HEK293T (cell line): ENCODE measurements around the gene VTCN1.

Experiments
- ARNT ChIP-seq: fragments of 450-650 bp; IDR thresholded peaks from 2 replicates; pipeline ENCODE4 v1.6.1; 2017; ENCODE audit warnings: mild to moderate bottlenecking
- BHLHE40 ChIP-seq: fragments of 450-650 bp; IDR thresholded peaks from 2 replicates; pipeline ENCODE4 v1.6.1; 2016; ENCODE audit warnings: mild to moderate bottlenecking, moderate library complexity, borderline replicate concordance
- CTBP1 ChIP-seq: fragments of 450-650 bp; IDR thresholded peaks from 2 replicates; pipeline ENCODE4 v1.6.1; 2016; ENCODE audit warnings: borderline replicate concordance
- ELF4 ChIP-seq: fragments of 450-650 bp; IDR thresholded peaks from 2 replicates; pipeline ENCODE4 v1.6.1; 2017; ENCODE audit warnings: antibody characterized with exemption
- FOXA1 ChIP-seq: fragments of 450-650 bp; IDR thresholded peaks from 2 replicates; pipeline ENCODE4 v1.6.1; 2016; ENCODE audit warnings: mild to moderate bottlenecking
- FOXK2 ChIP-seq: fragments of 450-650 bp; IDR thresholded peaks from 2 replicates; pipeline ENCODE4 v1.6.1; 2016; ENCODE audit warnings: mild to moderate bottlenecking
- FOXM1 ChIP-seq: fragments of 450-650 bp; IDR thresholded peaks from 2 replicates; pipeline ENCODE4 v1.6.1; 2017; ENCODE audit warnings: mild to moderate bottlenecking, borderline replicate concordance
- L3MBTL2 ChIP-seq: fragments of 450-650 bp; conservative IDR thresholded peaks from 2 replicates; pipeline ENCODE4 v1.6.1; 2016; ENCODE audit warnings: mild to moderate bottlenecking
- LEF1 ChIP-seq: fragments of 450-650 bp; IDR thresholded peaks from 2 replicates; pipeline ENCODE4 v1.6.1; 2017; ENCODE audit warnings: mild to moderate bottlenecking, borderline replicate concordance
- SP1 ChIP-seq: fragments of 450-650 bp; IDR thresholded peaks from 2 replicates; pipeline ENCODE4 v1.6.1; 2017
- SUZ12 ChIP-seq: fragments of 450-650 bp; IDR thresholded peaks from 2 replicates; pipeline ENCODE4 v1.6.1; 2016; ENCODE audit warnings: mild to moderate bottlenecking
- TF ChIP-seq, protein P1 (sequence below): fragments of 450-650 bp; IDR thresholded peaks from 2 replicates; pipeline ENCODE4 v1.6.1; 2016

DNA sequence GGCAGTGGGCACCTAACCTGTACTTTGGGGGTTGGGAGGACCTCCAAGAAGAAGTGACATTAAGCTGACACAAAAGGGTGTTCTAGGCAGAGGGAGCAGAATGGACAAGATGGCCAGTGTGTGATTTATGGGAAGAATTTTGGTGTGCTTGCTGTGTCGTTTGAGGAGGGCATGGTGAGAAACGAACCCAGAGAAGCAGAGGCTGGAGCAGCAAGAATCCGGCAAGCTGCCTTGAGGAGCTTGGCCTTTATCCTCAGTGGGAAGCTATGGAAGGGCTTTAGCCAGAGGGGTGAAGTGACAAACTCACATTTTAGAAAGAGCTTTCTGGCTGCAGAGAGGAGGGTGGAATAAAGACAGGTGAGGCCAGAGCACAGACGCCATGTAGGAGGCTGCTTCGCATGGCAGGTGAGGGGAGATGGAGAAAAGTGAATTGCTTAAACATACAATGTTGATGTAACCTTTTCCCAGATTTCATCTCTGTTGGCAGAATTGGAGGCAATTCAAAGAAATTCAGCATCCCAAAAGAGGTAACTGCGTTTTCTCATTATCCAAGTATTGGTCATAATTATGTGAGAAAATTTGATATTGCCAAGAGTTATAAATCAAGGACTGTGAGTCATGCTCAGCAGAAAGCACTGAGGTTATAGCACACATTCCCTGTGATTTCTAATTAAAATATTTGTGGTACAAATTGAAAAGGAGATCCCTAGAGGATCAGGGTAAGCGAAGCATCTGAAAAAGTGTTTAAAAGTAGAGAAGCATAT, 115.7 kb downstream of the VTCN1 start:
- TF ChIP-seq ELF4: no peak
- TF ChIP-seq FOXM1: no peak
- TF ChIP-seq LEF1: no peak
- TF ChIP-seq SP1: no peak
- no peak for TF ChIP-seq BHLHE40
- no peak for TF ChIP-seq FOXK2
- no peak for TF ChIP-seq L3MBTL2
- no peak for TF ChIP-seq FOXA1
- no peak for TF ChIP-seq SUZ12
- TF ChIP-seq ARNT: no peak
- TF ChIP-seq CTBP1: no peak
- TF ChIP-seq, protein P1, sequence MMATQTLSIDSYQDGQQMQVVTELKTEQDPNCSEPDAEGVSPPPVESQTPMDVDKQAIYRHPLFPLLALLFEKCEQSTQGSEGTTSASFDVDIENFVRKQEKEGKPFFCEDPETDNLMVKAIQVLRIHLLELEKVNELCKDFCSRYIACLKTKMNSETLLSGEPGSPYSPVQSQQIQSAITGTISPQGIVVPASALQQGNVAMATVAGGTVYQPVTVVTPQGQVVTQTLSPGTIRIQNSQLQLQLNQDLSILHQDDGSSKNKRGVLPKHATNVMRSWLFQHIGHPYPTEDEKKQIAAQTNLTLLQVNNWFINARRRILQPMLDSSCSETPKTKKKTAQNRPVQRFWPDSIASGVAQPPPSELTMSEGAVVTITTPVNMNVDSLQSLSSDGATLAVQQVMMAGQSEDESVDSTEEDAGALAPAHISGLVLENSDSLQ: no peak
